GM20000 (cell line): Measurements from ENCODE around the gene NKD1.

ENCODE experiments used
- DNase-seq: peaks from one replicate; pipeline ENCODE4 v3.0.0; 2012; ENCODE audit warnings: low spot score
- TF ChIP-seq, protein P1 (sequence below): IDR thresholded peaks from 2 replicates; pipeline ENCODE4 v1.5.1; 2012; ENCODE audit warnings: mild to moderate bottlenecking, control low read depth; ENCODE audit errors: extremely low read depth, missing control alignments

NKD1 gene

DNA sequence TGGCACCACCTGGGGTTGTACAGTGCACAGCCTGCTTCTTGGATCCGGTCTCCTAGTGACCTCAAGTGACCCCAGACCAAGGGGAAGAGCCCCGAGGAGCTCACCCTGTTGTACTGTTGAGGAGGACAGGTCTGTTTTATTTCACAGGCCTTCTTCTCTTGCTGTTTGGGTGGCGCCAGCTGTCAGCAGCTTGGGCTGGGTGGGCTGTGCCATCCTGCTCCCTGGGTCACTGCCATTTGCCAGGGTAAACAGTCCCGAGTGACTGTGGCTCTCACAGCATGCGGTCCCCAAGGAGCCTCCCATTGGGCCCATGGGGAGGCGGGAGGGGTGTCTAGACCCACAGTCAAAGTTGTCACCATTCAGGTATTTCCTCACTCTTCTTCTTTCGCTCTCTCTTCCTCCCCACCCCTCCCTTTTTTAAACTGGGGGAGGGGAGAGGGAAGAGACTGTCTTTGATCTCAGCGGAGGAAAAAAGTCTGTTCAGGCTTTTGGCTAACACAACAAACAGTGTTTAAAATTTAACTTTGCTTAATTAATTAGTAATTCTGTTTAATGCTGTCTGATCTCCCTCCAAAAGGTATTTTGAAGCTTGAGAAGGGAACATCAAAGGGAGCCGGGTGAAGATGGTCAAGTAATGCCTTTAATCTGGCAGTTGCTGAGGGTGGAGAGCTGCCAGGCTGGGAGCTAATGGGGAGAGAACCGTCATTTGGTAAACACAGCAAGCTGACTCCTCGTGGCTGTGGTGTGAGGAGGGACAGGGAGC lies 68.9 kb downstream of the NKD1 start:
- no peak for DNase-seq
- TF ChIP-seq, protein P1, sequence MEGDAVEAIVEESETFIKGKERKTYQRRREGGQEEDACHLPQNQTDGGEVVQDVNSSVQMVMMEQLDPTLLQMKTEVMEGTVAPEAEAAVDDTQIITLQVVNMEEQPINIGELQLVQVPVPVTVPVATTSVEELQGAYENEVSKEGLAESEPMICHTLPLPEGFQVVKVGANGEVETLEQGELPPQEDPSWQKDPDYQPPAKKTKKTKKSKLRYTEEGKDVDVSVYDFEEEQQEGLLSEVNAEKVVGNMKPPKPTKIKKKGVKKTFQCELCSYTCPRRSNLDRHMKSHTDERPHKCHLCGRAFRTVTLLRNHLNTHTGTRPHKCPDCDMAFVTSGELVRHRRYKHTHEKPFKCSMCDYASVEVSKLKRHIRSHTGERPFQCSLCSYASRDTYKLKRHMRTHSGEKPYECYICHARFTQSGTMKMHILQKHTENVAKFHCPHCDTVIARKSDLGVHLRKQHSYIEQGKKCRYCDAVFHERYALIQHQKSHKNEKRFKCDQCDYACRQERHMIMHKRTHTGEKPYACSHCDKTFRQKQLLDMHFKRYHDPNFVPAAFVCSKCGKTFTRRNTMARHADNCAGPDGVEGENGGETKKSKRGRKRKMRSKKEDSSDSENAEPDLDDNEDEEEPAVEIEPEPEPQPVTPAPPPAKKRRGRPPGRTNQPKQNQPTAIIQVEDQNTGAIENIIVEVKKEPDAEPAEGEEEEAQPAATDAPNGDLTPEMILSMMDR: no peak

DNA sequence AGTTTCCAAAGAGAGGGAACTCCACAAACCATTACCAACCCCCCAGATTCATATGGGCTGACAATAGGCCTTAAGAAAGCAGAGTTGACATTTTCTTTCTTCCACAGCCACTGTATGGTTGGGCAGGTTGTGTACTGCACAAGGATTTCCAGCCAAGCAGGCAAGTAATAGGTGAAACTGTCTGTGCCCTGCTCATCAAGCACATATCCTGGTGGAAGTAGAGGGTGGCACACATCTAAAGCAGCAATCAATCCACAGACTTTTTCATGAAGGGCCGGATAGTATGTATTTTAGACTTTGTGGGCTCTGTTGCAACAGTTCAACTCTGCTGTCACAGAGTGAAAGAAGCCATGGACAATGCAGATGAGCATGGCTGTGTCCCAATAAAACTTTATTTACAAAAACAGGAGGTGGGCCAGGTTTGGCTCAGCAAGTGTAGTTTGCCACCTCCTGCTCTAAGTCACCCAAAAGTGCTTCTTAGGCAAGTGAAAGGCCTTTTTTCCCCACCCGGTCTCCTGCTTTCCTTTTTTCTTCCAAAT lies 69.5 kb downstream of the NKD1 start:
- no peak for DNase-seq

GRCh38 chr16:50618238-50618918 lies 70.2 kb downstream of the NKD1 start:
- no peak for DNase-seq
- TF ChIP-seq, protein P1: no peak

More for the DNA sequence above, 69.5 kb downstream of the NKD1 start:
- TF ChIP-seq, protein P1: no peak

- DNase-seq: no peak
- TF ChIP-seq, protein P1: no peak
Measured at GRCh38 chr16:50619702-50620491, 71.7 kb downstream of the NKD1 start.

GRCh38 chr16:50620646-50621451 lies 72.7 kb downstream of the NKD1 start:
- TF ChIP-seq, protein P1: no peak
- no peak for DNase-seq

DNA sequence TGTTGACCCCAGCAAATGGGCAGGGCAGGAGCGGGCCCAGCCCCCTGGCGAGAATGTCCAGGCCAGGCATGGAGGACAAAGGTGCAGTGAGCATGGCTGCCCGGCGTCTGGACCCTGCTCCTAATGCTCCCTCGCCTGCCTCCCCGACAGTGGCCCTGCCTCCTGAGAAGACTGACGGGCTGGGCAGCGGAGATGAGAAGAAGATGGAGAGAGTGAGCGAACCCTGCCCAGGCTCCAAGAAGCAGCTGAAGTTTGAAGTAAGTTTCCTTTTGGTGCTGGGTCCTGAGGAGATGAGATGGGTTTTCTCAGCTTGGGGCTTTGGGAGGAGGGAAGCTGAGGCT lies 73.2 kb downstream of the NKD1 start:
- DNase-seq: no peak
- TF ChIP-seq, protein P1: no peak
